ENCODE measurements around the gene CDCA3.

GRCh38 chr12:6849427-6849826, 1.7 kb downstream of the CDCA3 start:
- TF ChIP-seq CTCF (IDR thresholded peaks at IDR 0.05; ENCODE audit: low read depth, low read length) (no peak), POLR2A (IDR thresholded peaks at IDR 0.05; ENCODE audit: extremely low read depth, insufficient read length) (no peak), MAX (IDR thresholded peaks at IDR 0.05; ENCODE audit: low read depth, low read length) (no peak), MYC (IDR thresholded peaks at IDR 0.05; ENCODE audit: low read depth, low read length) (no peak)

Measured in NB4 (cell line).